Stimulated activated effector memory CD8-positive, alpha-beta T cell treated with anti-CD3 and anti-CD28 coated beads, Interleukin-12 subunit alpha, Interleukin-12 subunit beta, amount 100 ng/mL, for 72 hours (primary cell): Measurements from ENCODE around the gene PCDHA5.
"Not testable (repeated sequence)": the region's sequence is repeated elsewhere in the genome, so short reads cannot be mapped to it uniquely, and the experiment has no call there.

Experiments used
- ATAC-seq: fragments of 150-1000 bp; cut with Tn5 transposase; 2 replicates; pipeline ENCODE4 v1.10.0; 2021
- DNase-seq, 2 donors: peaks; one replicate each; pipeline ENCODE4 v3.0.0; 2021 to 2022; ENCODE audit warnings: low spot score in 2 of 2
- H3K27ac Mint-ChIP-seq: one replicate; pipeline ENCODE4 v1.8.0; 2022; ENCODE audit warnings: mild to moderate bottlenecking, mixed read lengths
- H3K36me3 Mint-ChIP-seq: one replicate; pipeline ENCODE4 v1.8.0; 2022; ENCODE audit warnings: mild to moderate bottlenecking, mixed read lengths
- H3K4me1 Mint-ChIP-seq: one replicate; pipeline ENCODE4 v1.8.0; 2022; ENCODE audit warnings: mixed read lengths
- H3K4me3 Mint-ChIP-seq: one replicate; pipeline ENCODE4 v1.8.0; 2022; ENCODE audit warnings: mild to moderate bottlenecking, mixed read lengths
- H3K9me3 Mint-ChIP-seq: one replicate; pipeline ENCODE4 v1.8.0; 2022; ENCODE audit warnings: mixed read lengths

PCDHA5 gene

DNA sequence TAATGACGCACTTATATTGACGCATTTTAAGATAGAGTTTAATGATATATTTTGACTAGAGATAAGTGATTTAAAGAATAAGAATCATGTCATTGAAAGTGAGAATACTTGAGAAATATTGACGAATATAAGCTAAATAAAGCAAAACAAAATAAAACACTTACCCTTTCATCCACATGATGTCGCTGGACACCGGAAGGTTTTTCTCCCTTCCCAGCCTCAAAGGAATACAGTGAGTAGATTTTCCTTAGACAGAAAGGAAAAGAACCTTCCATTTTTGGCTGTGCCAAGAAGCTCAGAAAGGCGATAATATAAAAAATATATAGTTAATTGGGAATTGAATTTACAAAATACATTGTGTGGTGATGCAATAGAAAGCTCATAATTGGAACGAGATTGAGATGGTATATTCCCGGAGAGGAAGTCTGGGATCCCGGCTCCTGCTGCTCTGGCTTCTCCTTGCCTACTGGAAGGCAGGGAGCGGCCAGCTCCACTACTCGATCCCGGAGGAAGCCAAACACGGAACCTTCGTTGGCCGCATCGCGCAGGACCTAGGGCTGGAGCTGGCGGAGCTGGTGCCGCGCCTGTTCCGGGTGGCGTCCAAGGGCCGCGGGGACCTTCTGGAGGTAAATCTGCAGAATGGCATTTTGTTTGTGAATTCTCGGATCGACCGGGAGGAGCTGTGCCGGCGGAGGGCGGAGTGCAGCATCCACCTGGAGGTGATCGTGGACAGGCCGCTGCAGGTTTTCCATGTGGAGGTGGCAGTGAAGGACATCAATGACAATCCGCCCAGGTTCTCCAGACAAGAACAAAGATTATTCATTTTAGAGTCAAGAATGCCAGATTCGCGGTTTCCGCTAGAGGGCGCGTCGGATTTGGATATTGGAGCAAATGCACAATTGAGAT lies at the start of gene PCDHA5:
TSS of gene PCDHA5 (plus strand) at position 239 of the 906 bp plus-strand sequence.
- DNase-seq (peak in 1 of 2 donors; percentile 52), ATAC-seq (no peak)
- Mint-ChIP-seq H3K27ac (no peak within 1 kb of the TSS), H3K36me3 (no peaks in the 10 kb centered on the region), H3K4me1 (no peaks in the 10 kb centered on the region), H3K4me3 (no peak within 1 kb of the TSS), H3K9me3 (peaks cover 5% of the 10 kb centered on the region)

DNA sequence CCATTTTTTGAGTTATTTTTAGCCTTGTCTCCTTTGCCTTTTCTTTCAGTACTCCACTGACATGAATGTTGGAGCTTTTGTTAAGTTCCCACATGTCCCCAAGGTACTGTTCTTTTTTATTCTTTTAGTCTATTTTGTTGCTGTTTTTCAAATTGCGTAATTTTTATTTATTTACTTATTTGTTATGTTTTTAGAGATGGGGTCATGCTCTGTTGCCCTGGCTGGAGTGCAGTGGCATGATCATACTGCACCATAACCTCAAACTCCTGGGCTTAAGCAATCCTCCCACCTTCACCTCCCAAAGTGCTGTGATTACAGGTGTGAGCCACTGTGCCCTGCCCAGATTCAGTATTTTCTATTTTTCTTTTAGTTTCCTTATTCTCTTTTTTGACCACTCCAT lies 40.9 kb upstream of the PCDHA5 start:
- no peak overlapping the region for H3K4me3 Mint-ChIP-seq
- H3K4me1 Mint-ChIP-seq = no peaks in the 10 kb centered on the region
- H3K36me3 Mint-ChIP-seq = no peaks in the 10 kb centered on the region
- no peak for DNase-seq
- H3K27ac Mint-ChIP-seq = no peak overlapping the region
- peaks cover 24% of the 10 kb centered on the region for H3K9me3 Mint-ChIP-seq
- no peak for ATAC-seq

DNA sequence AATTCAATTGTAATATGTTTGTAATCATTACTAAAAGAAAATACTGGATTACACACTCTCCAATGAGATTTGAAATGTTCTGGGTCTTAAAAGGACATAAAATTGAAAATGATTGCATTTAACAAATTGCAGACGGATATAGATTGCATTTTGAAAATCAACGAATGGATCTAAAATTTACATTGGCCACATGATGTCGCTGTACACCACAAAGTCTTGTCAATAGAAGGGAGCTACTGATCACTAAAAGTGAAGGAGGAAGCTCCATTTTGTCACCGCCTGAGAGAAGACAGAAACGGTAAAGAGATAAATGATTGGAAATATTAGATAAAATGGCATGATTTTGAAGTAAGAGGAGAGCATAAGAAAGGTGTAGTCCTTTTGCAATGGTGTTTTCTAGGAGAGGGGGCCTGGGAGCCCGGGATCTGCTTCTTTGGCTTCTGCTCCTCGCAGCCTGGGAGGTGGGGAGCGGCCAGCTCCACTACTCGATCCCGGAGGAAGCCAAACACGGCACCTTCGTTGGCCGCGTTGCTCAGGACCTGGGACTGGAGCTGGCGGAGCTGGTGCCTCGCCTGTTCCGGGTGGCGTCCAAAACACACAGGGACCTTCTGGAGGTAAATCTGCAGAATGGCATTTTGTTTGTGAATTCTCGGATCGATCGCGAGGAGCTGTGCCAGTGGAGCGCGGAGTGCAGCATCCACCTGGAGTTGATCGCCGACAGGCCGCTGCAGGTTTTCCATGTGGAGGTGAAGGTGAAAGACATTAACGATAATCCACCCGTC lies 35.3 kb upstream of the PCDHA5 start, which contains the start of gene PCDHA1:
TSS of gene PCDHA1 (plus strand) at position 236 of the 782 bp plus-strand sequence.
- Mint-ChIP-seq H3K36me3 (no peaks in the 10 kb centered on the region), H3K4me3 (no peak within 1 kb of the TSS), H3K4me1 (no peaks in the 10 kb centered on the region), H3K27ac (no peak within 1 kb of the TSS), H3K9me3 (peaks cover 15% of the 10 kb centered on the region)
- ATAC-seq (no peak), DNase-seq (no peak)

DNA sequence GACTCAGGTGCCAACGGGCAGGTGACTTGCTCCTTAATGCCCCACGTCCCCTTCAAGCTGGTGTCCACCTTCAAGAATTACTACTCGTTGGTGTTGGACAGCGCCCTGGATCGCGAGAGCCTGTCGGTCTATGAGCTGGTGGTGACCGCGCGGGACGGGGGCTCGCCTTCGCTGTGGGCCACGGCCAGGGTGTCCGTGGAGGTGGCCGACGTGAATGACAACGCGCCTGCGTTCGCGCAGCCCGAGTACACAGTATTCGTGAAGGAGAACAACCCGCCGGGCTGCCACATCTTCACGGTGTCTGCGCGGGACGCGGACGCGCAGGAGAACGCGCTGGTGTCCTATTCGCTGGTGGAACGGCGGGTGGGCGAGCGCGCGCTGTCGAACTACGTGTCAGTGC lies 34.0 kb upstream of the PCDHA5 start:
- not testable (repeated sequence) for ATAC-seq, H3K4me1 Mint-ChIP-seq, H3K4me3 Mint-ChIP-seq, H3K36me3 Mint-ChIP-seq, H3K27ac Mint-ChIP-seq, DNase-seq
- H3K9me3 Mint-ChIP-seq = peaks cover 12% of the 10 kb centered on the region

DNA sequence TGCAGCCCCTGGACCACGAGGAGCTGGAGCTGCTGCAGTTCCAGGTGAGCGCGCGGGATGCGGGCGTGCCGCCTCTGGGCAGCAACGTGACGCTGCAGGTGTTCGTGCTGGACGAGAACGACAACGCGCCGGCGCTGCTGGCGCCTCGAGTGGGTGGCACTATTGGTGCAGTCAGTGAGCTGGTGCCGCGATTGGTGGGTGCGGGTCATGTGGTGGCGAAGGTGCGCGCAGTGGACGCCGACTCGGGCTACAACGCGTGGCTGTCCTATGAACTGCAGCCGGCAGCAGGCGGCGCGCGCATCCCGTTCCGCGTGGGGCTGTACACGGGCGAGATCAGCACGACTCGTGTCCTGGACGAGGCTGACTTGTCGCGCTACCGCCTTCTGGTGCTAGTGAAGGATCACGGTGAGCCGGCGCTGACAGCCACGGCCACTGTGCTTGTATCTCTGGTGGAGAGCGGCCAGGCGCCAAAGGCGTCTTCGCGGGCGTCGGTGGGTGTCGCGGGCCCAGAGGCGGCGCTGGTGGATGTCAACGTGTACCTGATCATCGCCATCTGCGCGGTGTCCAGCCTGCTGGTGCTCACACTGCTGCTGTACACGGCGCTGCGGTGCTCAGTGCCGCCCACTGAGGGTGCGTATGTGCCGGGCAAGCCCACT lies 33.4 kb upstream of the PCDHA5 start:
- not testable (repeated sequence) for DNase-seq, H3K36me3 Mint-ChIP-seq, H3K4me1 Mint-ChIP-seq, ATAC-seq, H3K27ac Mint-ChIP-seq, H3K4me3 Mint-ChIP-seq
- H3K9me3 Mint-ChIP-seq = peaks cover 11% of the 10 kb centered on the region

DNA sequence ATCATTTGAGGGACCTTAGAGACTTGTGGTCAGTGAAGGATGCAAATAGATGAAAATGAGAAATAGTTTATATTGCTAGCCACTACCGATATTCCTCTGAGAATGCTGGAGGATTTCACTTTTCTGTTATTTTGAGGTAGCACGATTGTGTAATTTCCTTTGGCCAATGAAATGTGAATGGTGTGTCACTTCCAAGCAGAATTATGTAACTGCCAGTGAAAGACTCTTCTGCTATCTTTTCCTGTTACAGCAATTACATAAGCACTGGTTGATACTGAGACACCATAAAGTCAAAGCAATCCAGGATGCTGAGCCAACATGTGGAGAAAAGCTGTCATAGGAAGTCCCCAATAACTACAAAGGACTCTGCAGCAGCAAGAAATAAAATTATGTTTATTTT lies 30.3 kb upstream of the PCDHA5 start:
- Mint-ChIP-seq H3K27ac (no peak overlapping the region), H3K4me3 (no peak overlapping the region), H3K4me1 (no peaks in the 10 kb centered on the region), H3K36me3 (no peaks in the 10 kb centered on the region), H3K9me3 (peaks cover 10% of the 10 kb centered on the region)
- DNase-seq = no peak
- no peak for ATAC-seq

DNA sequence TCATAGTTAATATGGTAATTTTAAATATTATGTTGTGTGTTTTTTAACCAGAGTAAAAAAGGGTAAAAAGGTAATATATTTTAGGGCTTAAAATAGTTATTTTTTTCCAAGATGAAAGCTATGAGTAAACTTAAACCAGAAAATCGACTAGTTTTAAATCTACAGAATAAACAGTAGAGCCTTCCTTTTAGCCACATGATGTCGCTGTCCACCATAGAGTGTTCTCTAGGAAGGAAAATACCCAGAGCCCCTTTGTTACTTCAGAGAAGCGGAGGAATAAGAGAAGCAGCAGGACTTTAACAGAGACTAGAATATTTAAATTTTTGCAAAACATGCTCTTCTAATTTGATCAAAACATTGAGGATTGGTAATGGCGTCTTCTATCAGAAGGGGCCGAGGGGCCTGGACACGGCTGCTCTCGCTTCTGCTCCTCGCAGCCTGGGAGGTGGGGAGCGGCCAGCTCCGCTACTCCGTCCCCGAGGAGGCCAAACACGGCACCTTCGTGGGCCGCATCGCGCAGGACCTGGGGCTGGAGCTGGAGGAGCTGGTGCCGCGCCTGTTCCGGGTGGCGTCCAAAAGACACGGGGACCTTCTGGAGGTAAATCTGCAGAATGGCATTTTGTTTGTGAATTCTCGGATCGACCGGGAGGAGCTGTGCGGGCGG lies 26.7 kb upstream of the PCDHA5 start, which contains the start of gene PCDHA2:
TSS of gene PCDHA2 (plus strand) at position 258 of the 664 bp plus-strand sequence.
- ATAC-seq (no peak), DNase-seq (no peak)
- no peak within 1 kb of the TSS for H3K4me3 Mint-ChIP-seq
- peaks cover 6% of the 10 kb centered on the region for H3K9me3 Mint-ChIP-seq
- H3K36me3 Mint-ChIP-seq = no peaks in the 10 kb centered on the region
- H3K4me1 Mint-ChIP-seq = no peaks in the 10 kb centered on the region
- H3K27ac Mint-ChIP-seq = no peak within 1 kb of the TSS

DNA sequence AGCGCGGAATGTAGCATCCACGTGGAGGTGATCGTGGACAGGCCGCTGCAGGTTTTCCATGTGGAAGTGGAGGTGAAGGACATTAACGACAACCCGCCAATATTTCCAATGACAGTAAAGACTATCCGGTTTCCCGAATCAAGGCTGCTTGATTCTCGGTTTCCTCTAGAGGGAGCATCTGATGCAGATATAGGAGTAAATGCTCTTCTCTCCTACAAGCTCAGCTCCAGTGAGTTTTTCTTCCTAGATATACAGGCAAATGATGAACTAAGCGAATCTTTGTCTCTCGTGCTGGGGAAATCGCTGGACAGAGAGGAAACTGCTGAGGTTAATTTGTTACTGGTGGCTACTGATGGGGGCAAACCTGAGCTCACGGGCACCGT lies 26.2 kb upstream of the PCDHA5 start:
- ATAC-seq (no peak), DNase-seq (no peak)
- no peaks in the 10 kb centered on the region for H3K4me1 Mint-ChIP-seq
- H3K9me3 Mint-ChIP-seq = peaks cover 6% of the 10 kb centered on the region
- H3K27ac Mint-ChIP-seq = no peak overlapping the region
- H3K4me3 Mint-ChIP-seq = no peak overlapping the region
- no peaks in the 10 kb centered on the region for H3K36me3 Mint-ChIP-seq

DNA sequence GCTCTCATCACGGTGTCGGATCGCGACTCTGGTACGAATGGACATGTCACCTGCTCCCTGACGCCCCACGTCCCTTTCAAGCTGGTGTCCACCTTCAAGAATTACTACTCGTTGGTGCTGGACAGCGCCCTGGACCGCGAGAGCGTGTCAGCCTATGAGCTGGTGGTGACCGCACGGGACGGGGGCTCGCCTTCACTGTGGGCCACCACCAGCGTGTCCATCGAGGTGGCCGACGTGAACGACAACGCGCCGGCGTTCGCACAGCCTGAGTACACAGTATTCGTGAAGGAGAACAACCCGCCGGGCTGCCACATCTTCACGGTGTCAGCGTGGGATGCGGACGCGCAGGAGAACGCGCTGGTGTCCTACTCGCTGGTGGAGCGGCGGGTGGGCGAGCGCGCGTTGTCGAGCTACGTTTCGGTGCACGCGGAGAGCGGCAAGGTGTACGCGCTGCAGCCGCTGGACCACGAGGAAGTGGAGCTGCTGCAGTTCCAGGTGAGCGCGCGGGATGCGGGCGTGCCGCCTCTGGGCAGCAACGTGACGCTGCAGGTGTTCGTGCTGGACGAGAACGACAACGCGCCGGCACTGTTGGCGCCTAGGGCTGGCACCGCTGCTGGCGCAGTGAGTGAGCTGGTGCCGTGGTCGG lies 25.2 kb upstream of the PCDHA5 start:
- not testable (repeated sequence) for H3K4me1 Mint-ChIP-seq, ATAC-seq, H3K27ac Mint-ChIP-seq, H3K4me3 Mint-ChIP-seq, DNase-seq, H3K9me3 Mint-ChIP-seq, H3K36me3 Mint-ChIP-seq

DNA sequence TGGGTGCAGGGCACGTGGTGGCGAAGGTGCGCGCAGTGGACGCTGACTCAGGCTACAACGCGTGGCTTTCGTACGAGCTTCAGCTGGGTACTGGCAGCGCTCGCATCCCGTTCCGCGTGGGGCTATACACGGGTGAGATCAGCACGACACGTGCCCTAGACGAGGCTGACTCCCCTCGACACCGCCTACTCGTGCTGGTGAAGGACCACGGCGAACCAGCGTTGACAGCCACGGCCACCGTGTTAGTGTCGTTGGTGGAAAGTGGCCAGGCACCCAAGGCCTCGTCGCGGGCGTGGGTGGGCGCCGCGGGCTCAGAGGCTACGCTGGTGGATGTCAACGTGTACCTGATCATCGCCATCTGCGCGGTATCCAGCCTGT lies 24.7 kb upstream of the PCDHA5 start:
- Mint-ChIP-seq H3K4me1 (no peaks in the 10 kb centered on the region), H3K4me3 (no peak overlapping the region), H3K36me3 (no peaks in the 10 kb centered on the region), H3K27ac (no peak overlapping the region), H3K9me3 (peaks cover 6% of the 10 kb centered on the region)
- no peak for DNase-seq
- no peak for ATAC-seq

DNA sequence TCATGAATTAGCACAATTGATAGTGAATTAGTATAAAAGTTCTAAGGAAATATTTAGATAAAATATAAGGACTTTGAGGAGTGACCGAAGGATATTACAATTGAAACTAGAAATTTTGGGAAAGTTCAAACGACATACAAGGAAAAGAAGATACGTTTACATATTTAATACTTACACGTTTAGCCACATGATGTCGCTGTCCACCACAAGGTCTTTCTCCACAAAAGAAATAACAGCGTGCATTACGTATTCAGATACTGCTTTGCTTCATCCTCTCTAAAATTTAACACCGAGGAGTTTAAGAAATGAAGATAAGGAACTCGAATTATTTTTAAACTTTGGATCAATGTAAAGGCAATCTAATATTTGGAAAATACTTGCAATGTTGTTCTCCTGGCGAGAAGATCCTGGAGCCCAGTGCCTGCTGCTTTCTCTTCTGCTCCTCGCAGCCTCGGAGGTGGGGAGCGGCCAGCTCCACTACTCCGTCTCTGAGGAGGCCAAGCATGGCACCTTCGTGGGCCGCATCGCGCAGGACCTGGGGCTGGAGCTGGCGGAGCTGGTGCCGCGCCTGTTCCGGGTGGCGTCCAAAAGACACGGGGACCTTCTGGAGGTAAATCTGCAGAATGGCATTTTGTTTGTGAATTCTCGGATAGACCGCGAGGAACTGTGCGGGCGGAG lies 20.5 kb upstream of the PCDHA5 start, which contains the start of gene PCDHA3:
TSS of gene PCDHA3 (plus strand) at position 242 of the 678 bp plus-strand sequence.
- no peak within 1 kb of the TSS for H3K27ac Mint-ChIP-seq
- no peaks in the 10 kb centered on the region for H3K36me3 Mint-ChIP-seq
- ATAC-seq (no peak), DNase-seq (no peak)
- H3K4me3 Mint-ChIP-seq = no peak within 1 kb of the TSS
- H3K9me3 Mint-ChIP-seq = peaks cover 4% of the 10 kb centered on the region
- no peaks in the 10 kb centered on the region for H3K4me1 Mint-ChIP-seq

DNA sequence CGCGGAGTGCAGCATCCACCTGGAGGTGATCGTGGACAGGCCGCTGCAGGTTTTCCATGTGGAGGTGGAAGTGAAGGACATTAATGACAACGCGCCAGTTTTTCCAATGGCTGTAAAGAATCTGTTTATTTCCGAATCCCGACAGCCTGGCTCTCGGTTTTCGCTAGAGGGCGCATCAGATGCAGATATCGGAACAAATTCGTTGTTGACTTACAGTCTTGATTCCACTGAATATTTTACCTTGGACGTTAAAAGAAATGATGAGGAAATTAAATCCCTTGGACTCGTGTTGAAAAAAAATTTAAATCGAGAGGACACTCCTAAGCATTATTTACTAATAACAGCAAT lies 19.9 kb upstream of the PCDHA5 start:
- Mint-ChIP-seq H3K27ac (no peak overlapping the region), H3K9me3 (peaks cover 4% of the 10 kb centered on the region), H3K4me3 (no peak overlapping the region), H3K4me1 (no peaks in the 10 kb centered on the region), H3K36me3 (no peaks in the 10 kb centered on the region)
- no peak for DNase-seq
- ATAC-seq = no peak

DNA sequence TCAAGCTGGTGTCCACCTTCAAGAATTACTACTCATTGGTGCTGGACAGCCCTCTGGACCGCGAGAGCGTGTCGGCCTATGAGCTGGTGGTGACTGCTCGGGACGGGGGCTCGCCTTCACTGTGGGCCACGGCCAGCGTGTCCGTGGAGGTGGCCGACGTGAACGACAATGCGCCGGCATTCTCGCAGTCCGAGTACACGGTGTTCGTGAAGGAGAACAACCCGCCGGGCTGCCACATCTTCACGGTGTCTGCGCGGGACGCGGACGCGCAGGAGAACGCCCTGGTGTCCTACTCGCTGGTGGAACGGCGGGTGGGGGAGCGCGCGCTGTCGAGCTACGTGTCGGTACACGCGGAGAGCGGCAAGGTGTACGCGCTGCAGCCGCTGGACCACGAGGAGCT lies 19.0 kb upstream of the PCDHA5 start:
- H3K9me3 Mint-ChIP-seq, DNase-seq, H3K4me3 Mint-ChIP-seq, H3K27ac Mint-ChIP-seq, ATAC-seq, H3K36me3 Mint-ChIP-seq, H3K4me1 Mint-ChIP-seq: not testable (repeated sequence)

DNA sequence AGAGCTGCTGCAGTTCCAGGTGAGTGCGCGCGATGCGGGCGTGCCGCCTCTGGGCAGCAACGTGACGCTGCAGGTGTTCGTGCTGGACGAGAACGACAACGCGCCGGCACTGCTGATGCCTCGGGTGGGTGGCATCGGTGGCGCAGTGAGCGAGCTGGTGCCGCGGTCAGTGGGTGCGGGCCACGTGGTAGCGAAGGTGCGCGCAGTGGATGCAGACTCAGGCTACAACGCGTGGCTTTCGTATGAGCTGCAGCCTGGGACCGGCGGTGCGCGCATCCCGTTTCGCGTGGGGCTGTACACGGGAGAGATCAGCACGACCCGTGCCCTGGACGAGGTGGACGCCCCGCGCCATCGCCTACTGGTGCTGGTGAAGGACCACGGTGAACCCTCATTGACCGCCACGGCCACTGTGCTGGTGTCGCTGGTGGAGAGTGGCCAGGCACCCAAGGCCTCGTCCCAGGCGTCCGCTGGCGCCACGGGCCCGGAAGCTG lies 18.6 kb upstream of the PCDHA5 start:
- Mint-ChIP-seq H3K4me3 (no peak overlapping the region), H3K4me1 (no peaks in the 10 kb centered on the region), H3K27ac (no peak overlapping the region), H3K9me3 (peaks cover 4% of the 10 kb centered on the region), H3K36me3 (no peaks in the 10 kb centered on the region)
- DNase-seq (no peak), ATAC-seq (no peak)
